Measurements from ENCODE around the gene ACBD6.

DNA sequence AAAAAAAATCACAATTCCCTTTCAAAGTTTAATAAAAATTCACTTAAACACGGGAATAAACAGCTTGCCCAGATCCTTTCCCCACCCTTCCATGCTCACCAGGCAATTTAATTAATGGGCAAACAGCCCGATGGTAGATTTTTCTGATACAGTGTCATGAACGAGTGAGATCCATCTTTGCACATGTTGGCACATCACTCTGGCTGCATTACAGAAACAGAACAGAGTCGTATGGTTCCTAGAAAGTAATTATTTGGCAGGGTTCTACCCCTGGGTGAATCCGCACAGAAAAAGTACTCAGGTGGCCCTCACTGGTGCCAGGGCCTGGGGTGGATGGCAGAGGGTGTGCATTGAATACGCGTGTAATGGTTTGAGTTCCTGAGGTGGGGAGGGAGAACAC, 31.8 kb upstream of the ACBD6 start:
- TF ChIP-seq POLR2A (IDR thresholded peaks at IDR 0.05): no peak
- TF ChIP-seq, protein P1, sequence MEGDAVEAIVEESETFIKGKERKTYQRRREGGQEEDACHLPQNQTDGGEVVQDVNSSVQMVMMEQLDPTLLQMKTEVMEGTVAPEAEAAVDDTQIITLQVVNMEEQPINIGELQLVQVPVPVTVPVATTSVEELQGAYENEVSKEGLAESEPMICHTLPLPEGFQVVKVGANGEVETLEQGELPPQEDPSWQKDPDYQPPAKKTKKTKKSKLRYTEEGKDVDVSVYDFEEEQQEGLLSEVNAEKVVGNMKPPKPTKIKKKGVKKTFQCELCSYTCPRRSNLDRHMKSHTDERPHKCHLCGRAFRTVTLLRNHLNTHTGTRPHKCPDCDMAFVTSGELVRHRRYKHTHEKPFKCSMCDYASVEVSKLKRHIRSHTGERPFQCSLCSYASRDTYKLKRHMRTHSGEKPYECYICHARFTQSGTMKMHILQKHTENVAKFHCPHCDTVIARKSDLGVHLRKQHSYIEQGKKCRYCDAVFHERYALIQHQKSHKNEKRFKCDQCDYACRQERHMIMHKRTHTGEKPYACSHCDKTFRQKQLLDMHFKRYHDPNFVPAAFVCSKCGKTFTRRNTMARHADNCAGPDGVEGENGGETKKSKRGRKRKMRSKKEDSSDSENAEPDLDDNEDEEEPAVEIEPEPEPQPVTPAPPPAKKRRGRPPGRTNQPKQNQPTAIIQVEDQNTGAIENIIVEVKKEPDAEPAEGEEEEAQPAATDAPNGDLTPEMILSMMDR (IDR thresholded peaks at IDR 0.05): no peak
